Myocyte (in vitro differentiated cells): Measurements from ENCODE around the gene POU2F1. TPM values are rescaled to one million over a fixed set of nuclear protein-coding genes. Genes with fewer than 3 reads are reported as not detected.

ENCODE experiments used
- DNase-seq: peaks from one replicate; pipeline ENCODE4 v3.0.0-alpha.2; 2012; ENCODE audit warnings: low read depth
- total RNA-seq: library from RNA; depleted of rRNA; stranded (reverse); fragments of >200 nt; gene quantifications from 2 replicates; pipeline ENCODE4 v1.2.3, GENCODE V29; 2014

Gene POU2F1
- total RNA-seq, 1 donor from 2014 or later: 4.3 TPM

- DNase-seq: no peak
Measured at GRCh38 chr1:167360120-167360519, 139.4 kb downstream of the POU2F1 start.

GRCh38 chr1:167362638-167363037 is 142.0 kb downstream of the POU2F1 start:
- DNase-seq: no peak

DNA sequence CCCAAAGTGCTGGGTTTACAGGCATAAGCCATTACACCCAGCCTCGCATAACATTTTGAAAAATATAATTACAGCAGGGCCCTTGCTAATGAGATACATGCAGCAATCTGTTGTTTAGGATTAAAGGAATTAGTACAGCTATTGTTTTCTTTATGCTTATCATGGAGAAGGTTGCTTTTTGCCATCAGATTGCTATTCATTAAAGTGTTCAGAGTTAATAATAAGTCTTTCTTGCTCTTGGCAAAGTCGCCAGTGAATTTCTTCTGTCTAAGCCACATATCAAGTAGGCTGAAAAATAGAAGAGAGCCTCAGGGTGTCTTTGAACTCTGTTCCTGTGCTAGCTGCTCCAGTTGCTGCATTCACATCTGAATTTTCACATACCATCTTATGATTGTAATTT is 144.1 kb downstream of the POU2F1 start:
- DNase-seq: no peak

DNA sequence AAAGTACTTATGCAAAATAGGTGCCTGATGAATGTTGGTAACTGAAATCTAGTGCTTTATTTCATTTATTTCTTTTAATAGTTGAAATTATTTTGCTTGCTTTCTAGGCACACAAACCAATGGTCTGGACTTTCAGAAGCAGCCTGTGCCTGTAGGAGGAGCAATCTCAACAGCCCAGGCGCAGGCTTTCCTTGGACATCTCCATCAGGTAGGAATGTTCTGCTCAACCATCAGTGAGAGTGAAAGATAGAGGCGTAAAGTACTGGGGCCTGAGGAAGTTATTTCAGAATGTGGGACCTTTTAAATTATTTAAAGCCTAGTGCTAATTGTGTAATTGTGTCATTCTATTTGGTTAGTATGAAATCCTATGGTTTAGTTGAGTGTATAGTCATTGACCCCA is 144.7 kb downstream of the POU2F1 start:
- no peak for DNase-seq

DNA sequence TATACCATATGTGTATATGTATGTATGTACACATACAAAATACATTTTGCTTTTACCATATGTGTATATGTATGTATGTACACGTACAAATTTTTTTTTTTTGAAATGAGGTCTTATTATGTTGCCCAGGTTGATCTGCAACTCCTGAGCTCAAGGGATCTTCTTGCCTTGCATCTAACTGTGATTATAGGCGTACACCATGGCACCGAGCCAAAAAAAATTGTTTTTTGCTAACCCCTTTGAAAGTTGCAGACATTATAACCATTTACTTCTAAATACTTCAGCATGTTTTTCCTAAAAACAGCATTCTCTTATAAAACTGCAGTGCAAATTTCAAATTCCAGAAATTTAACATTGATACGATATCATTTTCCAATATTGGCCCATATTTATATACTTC is 147.0 kb downstream of the POU2F1 start:
- no peak for DNase-seq

GRCh38 chr1:167369175-167369574 is 148.5 kb downstream of the POU2F1 start:
- no peak for DNase-seq

GRCh38 chr1:167369933-167370332 is 149.2 kb downstream of the POU2F1 start:
- no peak for DNase-seq

GRCh38 chr1:167371030-167371429 is 150.3 kb downstream of the POU2F1 start:
- DNase-seq: no peak

DNA sequence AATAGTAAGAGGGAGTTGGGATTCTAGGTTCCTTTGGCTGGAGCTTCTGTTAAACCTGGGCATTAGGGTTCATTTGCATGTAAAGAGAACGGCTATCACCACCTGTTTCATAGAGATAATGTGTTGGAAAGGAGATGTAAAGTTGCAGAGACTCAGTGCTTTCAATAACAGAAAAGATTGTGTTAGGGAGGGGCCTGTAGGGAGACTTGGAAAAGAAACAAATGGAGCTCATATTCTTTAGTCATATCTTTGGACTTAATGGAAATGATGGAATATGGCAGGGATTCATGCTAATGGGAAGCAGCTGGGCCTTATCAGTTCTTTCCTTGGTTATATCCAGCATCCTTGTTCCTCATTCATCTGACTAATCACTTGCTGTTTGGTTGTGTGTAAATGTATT is 152.7 kb downstream of the POU2F1 start:
- no peak for DNase-seq

GRCh38 chr1:167373986-167374385 is 153.3 kb downstream of the POU2F1 start:
- no peak for DNase-seq

DNA sequence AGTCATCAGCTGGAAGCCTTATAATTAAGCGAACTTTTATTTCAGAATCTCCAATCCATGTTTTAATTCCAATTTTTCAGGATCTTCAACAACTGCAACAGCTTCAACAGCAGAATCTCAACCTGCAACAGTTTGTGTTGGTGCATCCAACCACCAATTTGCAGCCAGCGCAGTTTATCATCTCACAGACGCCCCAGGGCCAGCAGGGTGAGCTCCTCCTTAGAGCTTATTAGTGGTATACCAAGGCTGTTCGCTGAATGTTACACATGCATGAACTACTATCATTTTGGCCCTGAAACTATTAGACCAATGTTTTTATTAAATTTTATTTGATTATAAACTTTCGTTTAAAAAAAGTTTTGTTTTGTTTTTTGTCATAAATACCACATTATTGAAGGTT is 155.3 kb downstream of the POU2F1 start:
- DNase-seq: no peak

DNA sequence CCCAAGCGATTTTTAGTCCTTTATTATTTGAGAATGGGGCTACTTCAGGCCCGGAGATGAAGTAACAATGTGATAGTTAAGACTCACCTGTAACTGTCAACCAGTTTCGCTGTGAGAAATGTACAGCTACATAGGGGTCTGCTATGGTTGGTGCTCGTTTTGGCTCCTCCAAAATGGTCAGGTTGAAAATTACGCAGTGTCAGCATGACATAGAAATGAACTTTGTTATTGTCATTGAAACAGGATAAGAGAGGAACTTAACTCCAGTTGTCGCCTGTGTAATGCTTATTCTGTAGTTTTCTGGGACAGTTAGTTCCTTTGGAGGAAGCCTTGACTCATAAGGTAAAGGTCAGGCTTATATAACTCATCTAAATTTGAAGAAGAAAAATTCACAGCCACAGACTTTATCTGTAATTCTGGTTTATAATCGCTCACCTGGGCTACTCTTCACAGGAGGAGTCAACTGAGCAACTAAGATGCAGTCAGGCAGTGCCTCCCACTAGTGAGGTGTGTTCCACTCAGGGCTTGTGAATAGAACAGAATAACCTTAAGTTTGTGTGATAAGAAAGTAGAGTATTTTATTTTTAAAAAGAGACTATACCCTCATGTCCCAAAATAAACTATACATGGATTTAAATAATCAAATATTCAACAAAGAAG is 166.7 kb downstream of the POU2F1 start:
- DNase-seq: no peak

DNA sequence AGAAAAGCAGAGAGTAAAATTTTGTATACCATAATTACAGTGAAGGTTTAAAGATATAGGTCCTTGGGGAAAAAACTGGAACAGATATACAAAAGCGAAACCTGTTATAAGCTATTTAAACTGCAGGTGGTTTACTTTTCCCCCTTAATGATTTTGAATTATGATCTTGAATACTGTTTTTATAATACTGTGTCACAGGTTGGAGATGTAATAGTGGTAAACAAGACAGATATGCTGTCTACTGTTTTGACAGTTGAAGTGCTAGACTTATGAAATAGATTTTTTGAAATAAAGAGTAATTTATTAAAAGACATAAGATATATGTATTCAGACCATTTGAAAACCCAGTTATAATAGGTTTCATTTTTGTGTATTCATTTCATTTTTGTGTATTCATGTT is 168.3 kb downstream of the POU2F1 start:
- no peak for DNase-seq

- no peak for DNase-seq
Measured at GRCh38 chr1:167392200-167392696, 171.6 kb downstream of the POU2F1 start.

DNA sequence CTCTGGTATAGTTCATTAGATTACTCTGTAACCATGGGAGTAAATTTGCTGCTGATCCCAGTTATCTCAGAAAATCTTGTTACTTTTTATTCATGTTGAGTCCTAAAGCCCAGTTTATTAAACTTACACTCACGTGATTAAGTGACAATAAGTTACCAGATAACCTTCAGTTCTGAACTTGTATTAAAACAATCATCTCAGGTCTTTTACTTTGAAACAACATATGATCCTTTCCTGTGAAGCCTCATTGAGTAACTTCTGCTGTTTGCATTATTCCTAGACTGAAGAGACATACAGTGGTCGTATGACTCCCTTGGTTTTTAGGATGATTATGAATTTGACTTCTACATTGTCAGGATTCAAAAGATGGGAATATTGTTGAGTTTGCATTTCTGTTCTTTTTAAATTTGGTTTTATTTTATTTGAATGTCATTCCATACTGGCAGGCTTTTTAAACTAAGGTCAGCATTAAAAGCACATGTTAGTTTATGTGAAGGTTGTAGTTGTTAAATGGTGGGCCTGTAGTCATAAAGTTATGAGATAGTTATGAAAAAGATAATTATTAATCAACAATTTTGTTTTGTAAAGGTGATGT is 179.8 kb downstream of the POU2F1 start:
- no peak for DNase-seq

GRCh38 chr1:167401260-167401873 is 180.7 kb downstream of the POU2F1 start:
- peak; percentile 49 for DNase-seq

- no peak for DNase-seq
Measured at GRCh38 chr1:167404161-167404888, 183.6 kb downstream of the POU2F1 start.

DNA sequence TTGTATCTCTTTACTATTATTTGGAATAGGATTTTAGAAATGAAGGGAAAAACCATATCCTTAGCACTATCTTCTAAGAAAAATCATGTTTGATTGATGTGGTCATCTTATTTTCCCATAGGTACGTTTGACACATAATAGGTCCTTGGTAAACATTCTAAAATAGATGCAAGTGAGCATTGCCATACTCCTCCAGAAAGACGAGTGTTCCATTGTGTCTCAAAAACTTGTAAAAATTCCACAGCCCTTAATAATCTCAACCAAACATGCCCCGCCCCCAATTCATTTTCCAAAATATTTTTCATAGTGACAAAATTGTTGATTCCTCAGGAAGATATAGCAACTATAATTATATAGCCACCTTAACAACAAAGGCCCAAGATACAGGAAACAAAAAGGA is 184.2 kb downstream of the POU2F1 start:
- no peak for DNase-seq

- DNase-seq: no peak
Measured at GRCh38 chr1:167408355-167408754, 187.7 kb downstream of the POU2F1 start.

- no peak for DNase-seq
Measured at GRCh38 chr1:167409183-167409582, 188.5 kb downstream of the POU2F1 start.

DNA sequence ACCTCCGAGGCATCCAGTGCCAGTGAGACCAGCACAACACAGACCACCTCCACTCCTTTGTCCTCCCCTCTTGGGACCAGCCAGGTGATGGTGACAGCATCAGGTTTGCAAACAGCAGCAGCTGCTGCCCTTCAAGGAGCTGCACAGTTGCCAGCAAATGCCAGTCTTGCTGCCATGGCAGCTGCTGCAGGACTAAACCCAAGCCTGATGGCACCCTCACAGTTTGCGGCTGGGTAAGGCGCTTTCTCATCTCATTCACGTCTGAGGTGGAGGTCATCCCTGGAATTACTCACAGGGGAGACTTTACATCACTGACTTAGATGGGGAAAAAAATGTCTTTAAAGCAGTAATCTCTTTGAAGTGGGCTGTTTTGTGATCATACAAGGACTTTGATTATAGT is 191.4 kb downstream of the POU2F1 start:
- peak; percentile 62 for DNase-seq

DNA sequence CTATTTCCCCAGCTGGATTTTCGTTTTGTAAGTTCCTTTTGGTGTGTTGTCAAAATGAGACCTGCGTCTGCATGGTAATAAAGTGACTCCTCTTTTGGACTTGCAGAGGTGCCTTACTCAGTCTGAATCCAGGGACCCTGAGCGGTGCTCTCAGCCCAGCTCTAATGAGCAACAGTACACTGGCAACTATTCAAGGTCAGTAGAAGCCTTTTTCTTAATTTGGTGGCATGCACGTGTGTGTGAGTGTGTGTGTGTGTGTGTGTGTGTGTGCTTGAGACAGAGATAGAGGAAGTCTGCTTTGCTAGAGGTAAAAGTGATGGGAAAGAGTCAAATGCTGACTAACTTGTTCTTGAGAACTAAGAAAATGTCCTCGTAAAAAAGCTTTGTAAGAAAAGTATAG is 192.2 kb downstream of the POU2F1 start:
- DNase-seq: no peak
